HG03095 (cell line): ENCODE data around the gene LRATD1.

Experiments used
- ATAC-seq: cut with Tn5 transposase; IDR thresholded peaks from one replicate; pipeline ENCODE4 v1.9.1; 2021; ENCODE audit warnings: moderate library complexity; ENCODE audit not compliant: unreplicated experiment

LRATD1 gene

DNA sequence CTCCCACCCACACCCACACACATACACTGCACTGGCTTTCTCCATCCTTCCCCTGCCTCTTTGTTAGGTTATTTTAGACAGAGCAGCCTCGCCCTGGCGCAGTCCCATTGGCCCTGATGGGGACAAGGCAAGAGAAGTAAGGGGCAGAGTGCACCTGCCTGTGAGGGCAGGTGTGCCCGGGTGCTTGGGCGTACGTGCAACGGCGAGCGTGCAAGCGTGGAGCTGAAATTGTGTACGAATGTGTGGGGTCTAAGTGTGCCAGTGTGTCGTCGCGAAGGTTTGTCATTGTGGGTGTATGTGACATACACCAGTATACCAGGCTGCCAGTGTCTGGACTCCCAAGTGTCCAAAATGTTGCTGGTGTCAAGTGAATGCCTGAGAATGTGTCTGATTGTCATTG is 544 bp downstream of the LRATD1 start:
- no peak for ATAC-seq

DNA sequence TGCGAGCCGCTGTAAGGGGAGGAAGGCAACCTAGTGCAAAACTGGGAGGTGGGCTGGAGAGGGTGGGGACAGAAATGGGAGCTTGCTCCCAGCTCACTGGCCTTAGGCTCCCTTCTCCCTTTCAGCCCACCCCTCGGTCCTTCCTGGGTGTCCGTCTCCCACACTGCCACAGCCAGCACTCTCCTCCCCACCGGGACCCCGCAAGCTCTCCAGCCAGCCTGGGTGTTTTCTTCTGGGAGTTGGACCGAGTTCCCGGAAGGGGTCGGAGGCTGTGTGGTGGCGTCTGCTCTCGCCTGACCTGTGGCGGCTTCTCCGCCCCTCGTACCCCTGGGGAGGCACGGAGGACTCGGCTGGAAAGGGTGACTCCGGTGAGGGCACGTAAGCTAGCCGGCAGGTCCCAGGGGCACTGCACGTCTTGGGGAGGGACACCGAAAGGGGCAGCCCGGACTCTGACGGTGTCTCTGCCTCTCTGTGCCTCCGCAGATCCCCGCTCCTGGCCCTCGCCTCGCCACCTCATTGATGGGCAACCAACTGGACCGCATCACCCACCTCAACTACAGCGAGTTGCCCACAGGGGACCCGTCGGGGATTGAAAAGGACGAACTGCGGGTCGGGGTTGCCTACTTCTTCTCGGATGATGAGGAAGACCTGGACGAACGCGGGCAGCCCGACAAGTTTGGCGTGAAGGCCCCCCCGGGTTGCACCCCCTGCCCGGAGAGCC is 1.1 kb downstream of the LRATD1 start:
- no peak for ATAC-seq

DNA sequence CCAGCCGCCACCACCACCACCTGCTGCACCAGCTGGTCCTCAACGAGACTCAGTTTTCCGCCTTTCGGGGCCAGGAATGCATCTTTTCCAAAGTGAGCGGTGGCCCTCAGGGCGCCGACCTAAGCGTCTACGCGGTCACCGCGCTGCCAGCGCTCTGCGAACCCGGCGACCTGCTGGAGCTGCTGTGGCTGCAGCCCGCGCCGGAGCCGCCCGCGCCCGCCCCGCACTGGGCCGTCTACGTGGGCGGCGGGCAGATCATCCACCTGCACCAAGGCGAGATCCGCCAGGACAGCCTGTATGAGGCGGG is 1.6 kb downstream of the LRATD1 start:
- ATAC-seq = no peak

DNA sequence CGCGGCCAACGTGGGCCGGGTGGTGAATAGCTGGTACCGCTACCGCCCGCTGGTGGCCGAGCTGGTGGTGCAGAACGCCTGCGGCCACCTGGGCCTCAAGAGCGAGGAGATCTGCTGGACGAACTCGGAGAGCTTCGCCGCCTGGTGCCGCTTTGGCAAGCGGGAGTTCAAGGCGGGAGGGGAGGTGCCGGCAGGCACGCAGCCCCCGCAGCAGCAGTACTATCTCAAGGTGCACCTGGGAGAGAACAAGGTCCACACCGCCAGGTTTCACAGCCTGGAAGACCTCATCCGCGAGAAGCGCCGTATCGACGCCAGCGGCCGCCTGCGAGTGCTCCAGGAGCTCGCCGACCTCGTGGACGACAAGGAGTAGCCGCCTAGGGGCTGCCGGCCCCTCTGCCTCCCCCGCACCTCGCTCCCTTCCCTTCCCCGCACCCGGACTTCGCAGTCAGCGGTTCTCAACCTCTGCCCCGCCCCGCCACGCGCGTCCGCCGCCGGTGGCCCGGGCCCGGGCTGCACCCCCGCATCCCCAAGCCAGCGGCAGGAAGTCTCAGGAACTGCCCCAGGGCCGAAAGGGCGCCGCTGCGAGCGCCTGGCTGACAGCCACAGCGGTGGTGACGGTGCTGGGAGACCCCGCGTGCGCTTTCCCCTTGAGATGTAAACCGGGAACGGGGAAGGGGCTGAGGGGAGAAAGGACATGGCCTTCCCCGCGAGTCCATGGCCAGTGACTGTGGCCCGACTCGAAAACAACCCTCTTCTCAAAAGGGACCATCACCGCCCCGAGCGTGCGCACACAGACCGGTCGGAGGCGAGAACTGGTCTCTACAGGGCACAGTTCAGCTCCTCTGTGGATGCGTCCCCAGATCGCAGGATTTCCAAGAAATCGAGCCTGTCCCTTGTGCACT is 2.2 kb downstream of the LRATD1 start:
- no peak for ATAC-seq

DNA sequence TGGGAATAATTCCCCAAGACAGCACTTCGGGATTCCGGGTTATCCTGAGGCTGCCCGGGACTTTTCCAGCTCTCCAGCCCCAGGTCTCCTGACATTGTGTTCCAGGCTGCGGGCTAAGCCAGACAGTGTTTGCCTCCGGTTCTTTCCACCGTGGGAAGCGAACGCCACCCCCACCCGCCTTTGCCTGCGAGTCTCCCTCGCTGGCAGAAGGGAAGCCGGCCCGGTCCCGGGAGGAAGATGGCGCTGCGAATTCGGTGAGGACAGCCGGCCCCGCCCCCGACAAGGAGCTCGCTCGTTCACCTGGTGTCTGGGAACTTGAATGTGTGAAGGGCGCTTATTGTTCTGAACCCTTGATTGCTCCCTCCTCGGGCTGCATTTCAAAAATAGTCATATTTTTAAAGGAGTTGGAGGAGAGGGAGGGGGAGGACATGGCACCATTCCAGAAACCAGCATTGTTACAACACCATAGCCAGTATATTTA is 2.9 kb downstream of the LRATD1 start:
- ATAC-seq = no peak

DNA sequence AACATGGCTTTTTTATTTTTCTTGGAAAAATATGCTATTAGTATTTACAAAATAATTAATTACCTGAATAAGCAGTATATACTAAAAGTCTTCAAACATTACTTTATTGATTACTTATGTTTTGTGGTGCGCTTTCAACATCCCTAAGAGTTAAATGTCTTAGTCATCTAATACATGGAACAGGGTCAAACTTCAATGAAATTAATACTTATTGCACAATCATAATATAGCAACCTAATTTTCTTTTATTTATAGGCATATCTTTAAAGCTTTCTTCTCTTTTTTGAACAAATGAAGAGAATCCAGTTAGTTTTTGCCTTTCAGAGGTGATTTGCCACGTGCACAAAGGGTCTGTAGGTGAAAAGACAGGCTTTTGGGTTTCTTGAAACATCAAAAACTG is 6.0 kb downstream of the LRATD1 start:
- ATAC-seq = no peak

DNA sequence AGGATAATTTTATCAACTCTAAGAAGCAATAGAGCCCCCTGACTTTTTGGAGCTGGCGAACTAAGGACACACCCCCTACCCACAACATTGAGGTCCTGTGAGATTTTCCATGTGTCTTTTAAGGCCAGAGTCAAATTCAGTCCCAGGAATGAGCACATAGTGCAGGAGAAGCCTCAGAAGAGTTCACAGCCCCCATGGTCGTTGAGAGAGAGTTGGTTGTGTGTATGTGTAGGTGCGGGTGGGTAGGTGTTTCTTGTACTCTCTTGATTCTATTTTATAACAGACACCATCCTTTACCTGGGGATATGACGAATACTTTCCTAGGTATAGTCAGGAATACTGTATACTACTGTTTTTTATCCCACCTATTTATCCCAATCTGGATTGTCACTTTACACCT is 8.6 kb downstream of the LRATD1 start:
- ATAC-seq = no peak

DNA sequence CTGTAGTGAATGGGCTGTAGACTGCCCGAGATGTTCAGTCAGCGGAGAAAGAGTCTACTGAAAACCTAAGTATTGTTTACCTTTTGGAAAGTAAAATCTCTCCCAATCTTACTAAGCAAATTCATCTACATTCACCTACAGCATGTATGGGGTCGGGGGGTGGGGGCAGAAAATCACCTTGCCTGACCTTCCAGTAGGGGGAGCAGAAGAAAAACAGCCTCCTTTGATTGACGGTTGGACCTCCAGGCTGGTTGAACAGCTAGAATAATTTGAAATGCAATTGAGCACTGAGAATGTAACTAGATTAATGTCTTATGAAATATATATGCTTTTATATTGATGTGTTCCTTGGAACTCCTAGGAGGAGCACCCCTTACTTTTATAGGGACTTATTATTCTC is 10.0 kb downstream of the LRATD1 start:
- no peak for ATAC-seq

DNA sequence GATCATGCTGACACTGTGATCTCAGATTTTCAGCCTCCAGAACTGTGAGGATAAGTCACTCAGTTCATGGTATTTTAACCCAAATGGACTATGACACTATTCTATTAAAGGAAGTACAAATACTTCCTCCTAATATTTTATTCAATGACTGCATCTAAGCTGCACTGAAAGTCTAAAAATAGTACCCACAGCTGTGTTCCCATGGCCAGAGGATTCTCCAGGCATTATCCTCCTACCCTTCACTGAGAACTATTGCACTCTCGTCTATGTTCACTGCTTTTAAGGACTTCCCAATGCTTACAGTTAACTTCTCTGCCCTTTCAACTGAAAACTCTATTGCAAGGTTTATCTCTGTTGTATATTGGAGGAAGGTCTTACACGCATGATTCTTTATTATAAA is 15.2 kb downstream of the LRATD1 start:
- ATAC-seq = no peak

DNA sequence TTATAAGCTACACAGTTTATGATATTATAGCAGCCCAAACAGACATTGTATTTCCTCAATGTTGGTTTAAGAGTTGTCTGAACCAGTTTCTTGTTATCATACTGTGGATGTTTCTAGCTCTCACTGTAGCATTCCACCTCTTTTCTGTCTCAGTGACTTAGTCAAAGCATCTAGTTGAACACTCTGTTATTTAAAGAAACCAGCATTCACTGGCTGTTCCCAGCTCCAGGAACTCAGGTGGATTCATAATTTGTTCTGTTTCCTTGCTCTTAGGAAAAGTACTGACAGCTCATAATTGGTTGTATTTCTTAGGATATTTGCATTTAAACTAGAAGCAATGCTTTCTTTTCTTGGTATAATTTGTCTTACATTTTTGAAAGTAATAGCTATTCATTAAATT is 17.5 kb downstream of the LRATD1 start:
- no peak for ATAC-seq

DNA sequence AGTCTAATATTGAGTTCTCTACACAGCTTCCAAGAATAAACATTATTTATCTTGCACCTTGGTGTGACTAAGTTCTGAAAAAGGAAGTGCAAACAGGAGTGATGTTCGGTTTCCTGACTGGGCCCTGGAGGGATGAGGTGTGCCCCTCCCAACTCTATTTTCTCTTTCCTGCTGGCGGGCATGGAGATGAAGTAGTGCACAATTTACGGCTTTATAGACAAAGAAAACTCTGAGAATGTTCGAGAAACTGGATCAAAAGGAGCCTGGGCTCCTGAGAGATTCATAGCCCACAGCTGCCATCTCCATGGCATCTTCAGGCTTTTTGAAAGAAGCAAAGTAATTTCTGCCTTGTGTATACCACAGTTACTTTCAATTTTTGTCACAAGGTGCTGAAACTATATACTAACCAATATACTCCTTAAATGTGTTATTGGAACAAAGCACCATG is 22.3 kb downstream of the LRATD1 start:
- peak; percentile 93 for ATAC-seq

DNA sequence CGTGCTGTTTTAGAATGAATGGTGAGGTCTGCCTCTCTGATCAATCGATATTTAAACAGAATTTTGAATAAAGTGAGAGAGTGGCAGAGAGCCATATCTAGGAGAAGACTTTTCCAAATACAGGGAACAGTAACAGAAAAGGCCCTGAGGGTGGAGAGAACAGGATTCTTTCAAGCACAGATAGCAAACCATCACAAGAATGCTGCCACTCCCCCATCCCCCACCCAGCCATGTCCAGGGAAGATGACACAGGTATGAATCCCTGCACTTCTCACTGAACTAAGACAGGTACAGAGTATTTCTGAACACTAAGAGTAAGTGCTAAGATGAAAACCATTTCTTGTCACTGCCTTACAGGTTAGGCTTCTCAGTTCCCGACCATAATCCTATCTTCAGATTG is 23.6 kb downstream of the LRATD1 start:
- ATAC-seq = no peak

DNA sequence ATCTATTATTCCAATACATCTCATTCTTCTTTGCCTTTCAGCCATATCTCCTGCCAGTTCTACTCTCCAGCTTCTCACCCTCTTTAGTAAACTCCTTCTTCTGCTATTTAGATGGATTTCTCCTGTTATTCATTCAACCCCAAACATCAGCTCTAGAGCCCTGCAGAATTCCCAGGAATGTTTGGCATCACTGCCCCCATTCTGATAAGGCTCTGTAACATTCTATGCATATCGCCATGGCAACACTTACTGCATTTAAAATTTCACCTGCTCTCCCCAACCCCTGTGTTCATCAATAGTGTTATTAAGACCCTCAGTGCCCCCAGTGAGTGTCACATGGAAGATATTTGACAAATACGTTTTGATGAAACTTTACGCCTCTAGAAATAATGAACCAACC is 28.6 kb downstream of the LRATD1 start:
- no peak for ATAC-seq

DNA sequence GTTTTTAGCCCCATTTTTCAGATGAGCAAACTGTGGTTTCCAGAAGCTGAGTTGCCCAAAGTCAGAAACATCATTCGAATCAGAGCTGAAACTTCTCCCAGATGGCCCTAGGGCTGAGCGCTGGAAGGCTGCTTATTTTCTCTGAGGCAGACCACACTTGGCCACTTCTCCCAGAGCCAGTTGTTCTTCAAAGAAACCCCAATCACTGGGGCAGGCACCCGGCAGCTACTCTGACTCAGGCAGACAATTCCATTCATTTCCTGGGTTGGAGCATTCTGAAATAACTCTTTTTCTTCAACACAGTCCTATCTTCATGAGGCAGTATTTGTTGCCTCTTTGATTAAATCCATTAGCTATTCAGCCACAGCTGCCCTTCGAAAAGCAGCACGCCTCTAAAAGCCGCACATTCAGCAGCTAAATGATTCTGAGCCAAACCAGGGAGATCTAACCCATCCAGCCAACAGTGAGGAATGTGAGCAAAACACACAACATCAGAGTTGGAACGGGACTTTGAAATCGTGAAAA is 40.9 kb downstream of the LRATD1 start:
- ATAC-seq = no peak

DNA sequence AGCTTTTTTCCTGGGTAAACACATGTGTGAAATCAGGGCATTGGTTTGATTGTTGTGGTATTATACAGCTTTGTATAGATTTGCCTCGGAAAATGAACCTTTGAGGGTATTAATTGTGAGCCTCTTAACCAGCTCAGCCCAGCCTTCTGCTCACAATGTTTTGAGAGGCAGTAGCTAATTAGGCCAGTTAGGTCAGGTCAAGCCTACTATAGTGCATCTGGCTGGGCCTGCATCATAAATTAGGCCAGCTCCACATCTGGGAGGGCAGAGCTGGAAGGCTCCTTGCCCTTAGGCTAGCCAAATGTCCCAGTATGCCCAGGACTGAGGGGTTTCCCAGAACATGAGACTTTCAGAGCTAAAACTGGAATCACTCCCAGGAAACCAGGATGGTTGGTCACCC is 43.0 kb downstream of the LRATD1 start:
- no peak for ATAC-seq

DNA sequence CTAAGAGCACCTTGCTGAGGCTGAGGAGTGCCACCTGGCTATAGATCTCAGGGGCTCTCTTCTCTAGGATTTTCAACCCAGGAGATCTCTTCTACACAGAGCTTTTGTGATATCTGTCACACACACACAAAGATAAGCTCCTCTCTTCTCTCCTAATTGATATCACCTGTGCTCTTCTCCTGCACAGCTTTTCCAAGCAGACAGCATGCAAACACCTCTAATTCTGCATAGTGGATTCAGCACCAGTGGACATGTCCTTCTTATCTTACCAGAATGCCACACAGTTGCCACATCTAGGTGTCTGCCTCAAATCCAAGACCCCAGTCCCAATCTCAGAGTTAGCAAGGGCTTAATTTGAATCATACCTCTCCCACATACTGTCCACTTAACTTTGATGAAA is 43.9 kb downstream of the LRATD1 start:
- ATAC-seq = no peak

DNA sequence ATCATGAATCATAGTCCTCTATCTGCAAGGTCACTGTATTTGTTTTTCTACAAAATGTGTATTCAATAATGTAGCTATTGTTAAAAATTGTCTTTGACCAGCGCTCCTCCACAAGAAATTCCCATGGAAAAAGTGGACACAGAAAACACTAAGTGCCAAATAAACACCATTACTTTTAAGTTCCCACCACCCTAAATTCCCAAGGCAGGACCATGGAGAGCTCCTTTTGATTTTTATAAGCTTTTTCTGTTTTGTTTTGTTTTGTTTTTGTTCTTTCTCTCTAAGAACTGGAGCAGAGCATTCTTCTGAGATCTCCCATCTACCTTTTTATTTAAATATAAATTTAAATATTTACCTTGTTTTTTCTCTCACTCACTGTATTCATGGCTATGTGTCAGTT is 44.5 kb downstream of the LRATD1 start:
- no peak for ATAC-seq

DNA sequence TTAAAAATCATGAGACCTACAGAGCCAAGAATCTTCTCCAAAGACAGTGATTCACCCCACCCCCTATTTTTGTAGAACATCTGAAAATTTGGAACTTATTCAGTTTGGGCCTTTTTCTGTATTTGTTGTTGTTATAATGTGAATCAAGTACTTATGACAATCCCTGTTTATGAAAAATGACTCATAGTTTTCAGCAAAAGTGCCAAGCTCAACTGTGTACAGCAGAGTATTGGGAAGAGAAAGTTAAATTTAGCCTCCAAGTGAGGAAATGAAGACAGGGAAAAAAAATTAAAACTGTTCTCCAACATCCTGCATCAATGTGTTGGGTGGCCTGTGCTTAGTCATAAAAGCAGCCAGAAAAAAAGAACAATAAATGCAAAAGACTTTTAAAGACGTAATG is 46.2 kb downstream of the LRATD1 start:
- no peak for ATAC-seq

DNA sequence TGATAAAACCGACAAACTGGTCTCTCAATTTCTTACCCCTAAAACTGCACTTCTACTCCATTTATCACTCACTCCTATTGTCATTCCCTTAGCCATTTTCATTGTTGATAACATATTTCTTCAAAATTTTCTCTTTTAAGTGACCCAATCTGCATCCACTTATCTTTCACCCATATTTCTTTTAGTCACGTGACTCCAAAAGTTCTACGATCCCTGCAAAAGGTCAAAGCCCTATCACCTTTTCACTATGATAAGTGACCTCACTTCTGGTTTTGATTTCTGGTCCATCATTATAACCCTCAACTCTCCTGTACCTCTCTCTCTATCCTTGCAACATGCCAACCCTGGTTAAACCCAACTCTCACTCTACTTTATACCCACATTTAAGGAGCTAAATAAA is 49.1 kb downstream of the LRATD1 start:
- no peak for ATAC-seq
